Astrocyte (in vitro differentiated cells and primary cell): ENCODE data around the gene KRT71. TPM values are rescaled to one million over a fixed set of nuclear protein-coding genes. Genes with fewer than 3 reads are reported as not detected.

ENCODE experiments used
- DNase-seq: peaks from one replicate; pipeline ENCODE4 v3.0.0-alpha.2; 2010; ENCODE audit warnings: low read depth
- FAIRE-seq: peaks from 2 replicates; lab custom pipeline; 2011; peaks lifted over from hg19 to GRCh38; lab: Jason Lieb, UNC
- H2AFZ ChIP-seq: 2 replicates; pipeline ENCODE4 v1.6.0; 2012; ENCODE audit warnings: low read depth, low read length, inconsistent platforms
- H3K27ac ChIP-seq: 2 replicates; pipeline ENCODE4 v1.5.1; 2011; ENCODE audit warnings: low read depth, low read length, inconsistent platforms
- H3K27me3 ChIP-seq: 2 replicates; pipeline ENCODE4 v1.6.0; 2011; ENCODE audit warnings: low read length, inconsistent platforms; ENCODE audit not compliant: insufficient read depth
- H3K36me3 ChIP-seq: 2 replicates; pipeline ENCODE4 v1.5.1; 2011; ENCODE audit warnings: low read length, inconsistent platforms; ENCODE audit not compliant: insufficient read depth
- H3K4me1 ChIP-seq: 2 replicates; pipeline ENCODE4 v1.5.1; 2011; ENCODE audit warnings: low read length, inconsistent platforms; ENCODE audit not compliant: insufficient read depth
- H3K4me2 ChIP-seq: 2 replicates; pipeline ENCODE4 v1.6.0; 2012; ENCODE audit warnings: low read length, inconsistent platforms
- H3K4me3 ChIP-seq: 2 replicates; pipeline ENCODE4 v1.5.1; 2011; ENCODE audit warnings: low read depth, mild to moderate bottlenecking, low read length, inconsistent platforms; ENCODE audit not compliant: insufficient read depth
- H3K79me2 ChIP-seq: 2 replicates; pipeline ENCODE4 v1.6.0; 2012; ENCODE audit warnings: mild to moderate bottlenecking, low read length, inconsistent platforms; ENCODE audit not compliant: insufficient read depth
- H3K9ac ChIP-seq: 2 replicates; pipeline ENCODE4 v1.6.0; 2012; ENCODE audit warnings: mild to moderate bottlenecking, low read length, inconsistent platforms
- H3K9me3 ChIP-seq: 2 replicates; pipeline ENCODE4 v1.5.1; 2012; ENCODE audit warnings: low read depth, mild to moderate bottlenecking, low read length, inconsistent platforms; ENCODE audit not compliant: insufficient read depth
- H4K20me1 ChIP-seq: 2 replicates; pipeline ENCODE4 v1.6.0; 2012; ENCODE audit warnings: low read length, inconsistent platforms; ENCODE audit not compliant: insufficient read depth
- H3K27ac Mint-ChIP-seq: one replicate; pipeline ENCODE4 v1.8.0; 2021; ENCODE audit warnings: mild to moderate bottlenecking, mixed read lengths; ENCODE audit not compliant: unreplicated experiment
- H3K27me3 Mint-ChIP-seq: one replicate; pipeline ENCODE4 v1.8.0; 2021; ENCODE audit warnings: low read depth, mixed read lengths; ENCODE audit not compliant: unreplicated experiment
- H3K36me3 Mint-ChIP-seq: one replicate; pipeline ENCODE4 v1.8.0; 2021; ENCODE audit warnings: low read depth, mixed read lengths; ENCODE audit not compliant: unreplicated experiment
- H3K4me1 Mint-ChIP-seq: one replicate; pipeline ENCODE4 v1.8.0; 2021; ENCODE audit warnings: low read depth, mixed read lengths; ENCODE audit not compliant: unreplicated experiment
- H3K4me3 Mint-ChIP-seq: one replicate; pipeline ENCODE4 v1.8.0; 2021; ENCODE audit warnings: mild to moderate bottlenecking, moderate library complexity, mixed read lengths; ENCODE audit not compliant: unreplicated experiment
- H3K9me3 Mint-ChIP-seq: one replicate; pipeline ENCODE4 v1.8.0; 2021; ENCODE audit warnings: mild to moderate bottlenecking, mixed read lengths; ENCODE audit not compliant: unreplicated experiment
- CTCF ChIP-seq: IDR thresholded peaks from 2 replicates; pipeline ENCODE4 v1.5.1; 2011; ENCODE audit warnings: low read depth, mild to moderate bottlenecking, inconsistent platforms, low read length, moderate library complexity; ENCODE audit not compliant: insufficient read depth
- EZH2 ChIP-seq: IDR thresholded peaks from 2 replicates; pipeline ENCODE4 v1.6.1; 2012; ENCODE audit warnings: mild to moderate bottlenecking, low read length, inconsistent platforms; ENCODE audit not compliant: insufficient read depth
- total RNA-seq: library from RNA; stranded (reverse); gene quantifications from 2 replicates; pipeline ENCODE4 v1.2.1, GENCODE V29; 2021

The KRT71 gene
- total RNA-seq, 1 donor from 2014 or later, result not detected

- Histone ChIP-seq H3K9me3 (no peaks in the 10 kb centered on the region), H3K4me1 (no peaks in the 10 kb centered on the region), H3K79me2 (no peaks in the 10 kb centered on the region), H4K20me1 (no peaks in the 10 kb centered on the region), H3K4me3 (no peak overlapping the region), H3K27ac (no peak overlapping the region), H3K27me3 (peaks cover 23% of the 10 kb centered on the region), H3K4me2 (no peak overlapping the region), H3K36me3 (no peaks in the 10 kb centered on the region), H3K9ac (no peak overlapping the region), H2AFZ (no peak overlapping the region)
- Mint-ChIP-seq H3K9me3 (peaks cover 3% of the 10 kb centered on the region), H3K4me3 (no peak overlapping the region), H3K27ac (no peak overlapping the region), H3K36me3 (peaks cover 2% of the 10 kb centered on the region), H3K27me3 (peaks cover 72% of the 10 kb centered on the region), H3K4me1 (no peaks in the 10 kb centered on the region)
- TF ChIP-seq EZH2, result no peak
- TF ChIP-seq CTCF, result no peak
- DNase-seq (no peak), FAIRE-seq (no peak)
These were observed 6.0 kb upstream of the KRT71 start for GRCh38 chr12:52558781-52559445.

GRCh38 chr12:52557476-52557875, 4.5 kb upstream of the KRT71 start:
- Mint-ChIP-seq H3K27ac (no peak overlapping the region), H3K4me3 (no peak overlapping the region), H3K36me3 (peaks cover 2% of the 10 kb centered on the region), H3K27me3 (peaks cover 78% of the 10 kb centered on the region), H3K4me1 (no peaks in the 10 kb centered on the region), H3K9me3 (peaks cover 5% of the 10 kb centered on the region)
- Histone ChIP-seq H3K4me3 (no peak overlapping the region), H3K9ac (no peak overlapping the region), H3K27ac (no peak overlapping the region), H3K27me3 (peaks cover 25% of the 10 kb centered on the region), H3K79me2 (no peaks in the 10 kb centered on the region), H3K4me2 (no peak overlapping the region), H3K4me1 (no peaks in the 10 kb centered on the region), H2AFZ (no peak overlapping the region), H4K20me1 (no peaks in the 10 kb centered on the region), H3K9me3 (no peaks in the 10 kb centered on the region), H3K36me3 (no peaks in the 10 kb centered on the region)
- no peak for TF ChIP-seq EZH2
- no peak for TF ChIP-seq CTCF
- DNase-seq (no peak), FAIRE-seq (no peak)

GRCh38 chr12:52555577-52555976, 2.6 kb upstream of the KRT71 start:
- TF ChIP-seq CTCF (no peak), EZH2 (no peak)
- H3K4me1 Mint-ChIP-seq, result peaks cover 1% of the 10 kb centered on the region
- H3K4me1 ChIP-seq, result no peaks in the 10 kb centered on the region
- H3K27ac Mint-ChIP-seq, result no peak overlapping the region
- H3K36me3 ChIP-seq, result no peaks in the 10 kb centered on the region
- peaks cover 80% of the 10 kb centered on the region for H3K27me3 Mint-ChIP-seq
- no peak overlapping the region for H3K27ac ChIP-seq
- H3K79me2 ChIP-seq, result no peaks in the 10 kb centered on the region
- H3K36me3 Mint-ChIP-seq, result peaks cover 2% of the 10 kb centered on the region
- H3K4me3 Mint-ChIP-seq, result no peak overlapping the region
- no peak overlapping the region for H3K4me2 ChIP-seq
- H3K9me3 ChIP-seq, result no peaks in the 10 kb centered on the region
- peaks cover 4% of the 10 kb centered on the region for H3K9me3 Mint-ChIP-seq
- no peak for FAIRE-seq
- H2AFZ ChIP-seq, result no peak overlapping the region
- H3K27me3 ChIP-seq, result peaks cover 15% of the 10 kb centered on the region
- DNase-seq, result no peak
- no peaks in the 10 kb centered on the region for H4K20me1 ChIP-seq
- no peak overlapping the region for H3K9ac ChIP-seq
- H3K4me3 ChIP-seq, result no peak overlapping the region
